K562 (cell line): ENCODE data around the gene BCL7C. TPM values are rescaled to one million over a fixed set of nuclear protein-coding genes. Genes with fewer than 3 reads are reported as not detected.

ENCODE experiments used
- ARID1B ChIP-seq: fragments of 450-650 bp; IDR thresholded peaks from 2 replicates; pipeline ENCODE4 v1.6.1; 2016; ENCODE audit warnings: antibody characterized with exemption, mild to moderate bottlenecking, inconsistent platforms
- DDX20 ChIP-seq: fragments of 450-650 bp; IDR thresholded peaks from 2 replicates; pipeline ENCODE4 v1.6.1; 2016; ENCODE audit warnings: missing genetic modification characterization, low read depth, mild to moderate bottlenecking, missing compliant biosample characterization, moderate library complexity
- GABPB2 ChIP-seq: fragments of 250-450 bp; sonication (Bioruptor Pico); conservative IDR thresholded peaks from 2 replicates; pipeline ENCODE4 v1.5.1; 2021; ENCODE audit warnings: mild to moderate bottlenecking
- GATA2 ChIP-seq: sonication (generic); formaldehyde crosslinking; IDR thresholded peaks from 2 replicates; pipeline ENCODE4 v1.4.0; 2020; ENCODE audit warnings: mild to moderate bottlenecking, missing genetic modification reagents
- HNRNPL ChIP-seq: fragments of 200-400 bp; formaldehyde crosslinking; IDR thresholded peaks from 2 replicates; pipeline ENCODE4 v1.6.1; 2017; ENCODE audit warnings: low read depth, mild to moderate bottlenecking, low read length
- MAFK ChIP-seq: IDR thresholded peaks from 2 replicates; pipeline ENCODE4 v1.6.1; 2011; ENCODE audit warnings: low read length, improper control_type of control experiment
- NRF1 ChIP-seq, 2 experiments: fragments of 450-650 bp; IDR thresholded peaks in 1 of 2; conservative IDR thresholded peaks in 1 of 2; 2 replicates each; pipeline ENCODE4 v1.6.1; 2014; ENCODE audit warnings: mild to moderate bottlenecking in 2 of 2
- RBBP5 ChIP-seq: fragments of 200-600 bp; sonication (generic); IDR thresholded peaks from 2 replicates; pipeline ENCODE4 v1.6.1; 2012; ENCODE audit warnings: borderline replicate concordance, mild to moderate bottlenecking, low read length, control low read depth, inconsistent platforms; ENCODE audit not compliant: insufficient read depth, poor library complexity, severe bottlenecking
- SOX6 ChIP-seq: fragments of 450-650 bp; IDR thresholded peaks from 2 replicates; pipeline ENCODE4 v1.6.1; 2014; ENCODE audit warnings: mild to moderate bottlenecking
- SREBF1 ChIP-seq: fragments of 150-350 bp; IDR thresholded peaks from 2 replicates; pipeline ENCODE4 v1.6.1; 2014; ENCODE audit warnings: antibody characterized with exemption, low read depth, low read length, borderline replicate concordance
- TFAP4 ChIP-seq: sonication (generic); formaldehyde crosslinking; IDR thresholded peaks from 2 replicates; pipeline ENCODE4 v1.8.0; 2022; ENCODE audit warnings: missing genetic modification reagents, mild to moderate bottlenecking, moderate library complexity, borderline replicate concordance
- TOE1 ChIP-seq, 2 experiments: fragments of 450-650 bp in 1 of 2; sonication (generic) in 1 of 2; formaldehyde crosslinking in 1 of 2; IDR thresholded peaks; 2 replicates each; pipeline versions ENCODE4 v1.7.1 to v1.8.0; 2016 to 2022; ENCODE audit warnings: borderline replicate concordance in 2 of 2, mild to moderate bottlenecking in 2 of 2, antibody characterized with exemption in 1 of 2, inconsistent platforms in 1 of 2, low read depth in 1 of 2, missing genetic modification reagents in 1 of 2, moderate library complexity in 1 of 2
- TSC22D4 ChIP-seq: fragments of 450-650 bp; IDR thresholded peaks from 2 replicates; pipeline ENCODE4 v1.6.1; 2016; ENCODE audit warnings: missing genetic modification characterization, missing biosample characterization, control low read depth
- ZNF121 ChIP-seq: sonication (generic); formaldehyde crosslinking; conservative IDR thresholded peaks from 2 replicates; pipeline ENCODE4 v1.8.0; 2022; ENCODE audit warnings: missing genetic modification reagents
- polyA plus RNA-seq, 8 experiments: library from polyadenylated mRNA; depleted of rRNA in 4 of 8; stranded (reverse) in 5 of 8; unstranded in 3 of 8; fragments of >200 nt; fragmentation: Nextera tagmentation in 2 of 8; fragmentation: Illumina TruSeq in 1 of 8; extraction: Ambion mirVana in 2 of 8; extraction: Trizol in 1 of 8; gene quantifications; 2 replicates each; pipeline versions ENCODE4 v1.2.1 to v1.2.3, GENCODE V29; 2011 to 2014; ENCODE audit warnings: inconsistent platforms in 1 of 8, missing spikeins in 1 of 8
- total RNA-seq, 7 experiments: library from RNA; depleted of rRNA in 6 of 7; stranded (reverse); fragments of >200 nt in 6 of 7; fragmentation: Illumina TruSeq in 2 of 7; extraction: Trizol in 2 of 7; gene quantifications; 2 replicates each; pipeline versions ENCODE4 v1.2.1 to v1.2.3, GENCODE V29; 2011 to 2021; ENCODE audit warnings: low replicate concordance in 1 of 7
- TF ChIP-seq, protein P1 (sequence below), 2 experiments: IDR thresholded peaks; 2 replicates each; pipeline ENCODE4 v1.6.1; 2011; ENCODE audit warnings: borderline replicate concordance in 1 of 2, control low read depth in 1 of 2, low read depth in 1 of 2, low read length in 1 of 2, mild to moderate bottlenecking in 1 of 2, mixed read lengths in 1 of 2, moderate library complexity in 1 of 2; ENCODE audit not compliant: insufficient read depth in 1 of 2, insufficient read length in 1 of 2, poor library complexity in 1 of 2, severe bottlenecking in 1 of 2; ENCODE audit errors: extremely low read depth in 1 of 2
- TF ChIP-seq, protein P2 (sequence below), 3 experiments: fragments of 200-800 bp in 1 of 3; fragments of 250-450 bp in 1 of 3; fragments of 450-650 bp in 1 of 3; sonication (Bioruptor Pico) in 1 of 3; sonication (Bioruptor generic) in 1 of 3; formaldehyde crosslinking in 1 of 3; IDR thresholded peaks; 2 replicates each; pipeline versions ENCODE4 v1.6.1 to v1.8.0; 2016 to 2022; ENCODE audit warnings: mild to moderate bottlenecking in 2 of 3, missing genetic modification characterization in 2 of 3, missing compliant biosample characterization in 1 of 3, moderate library complexity in 1 of 3
- TF ChIP-seq, protein P3 (sequence below): sonication (generic); formaldehyde crosslinking; IDR thresholded peaks from 2 replicates; pipeline ENCODE4 v1.8.0; 2022; ENCODE audit warnings: missing genetic modification reagents, mild to moderate bottlenecking, borderline replicate concordance

Gene BCL7C
- total and polyA plus RNA-seq, 9 of the 15 experiments (the other 6 are each of a cell fraction or from before 2014, with no cell fraction given): 1.7 to 85.8 (median 19.6) TPM

GRCh38 chr16:30941600-30942425 is 47.9 kb upstream of the BCL7C start (continued):
- TF ChIP-seq, protein P1, sequence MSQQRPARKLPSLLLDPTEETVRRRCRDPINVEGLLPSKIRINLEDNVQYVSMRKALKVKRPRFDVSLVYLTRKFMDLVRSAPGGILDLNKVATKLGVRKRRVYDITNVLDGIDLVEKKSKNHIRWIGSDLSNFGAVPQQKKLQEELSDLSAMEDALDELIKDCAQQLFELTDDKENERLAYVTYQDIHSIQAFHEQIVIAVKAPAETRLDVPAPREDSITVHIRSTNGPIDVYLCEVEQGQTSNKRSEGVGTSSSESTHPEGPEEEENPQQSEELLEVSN (IDR thresholded peaks at IDR 0.05; ENCODE audit: borderline replicate concordance in 1 of 2, extremely low read depth in 1 of 2, insufficient read depth in 1 of 2, insufficient read length in 1 of 2, low read depth in 1 of 2, low read length in 1 of 2, poor library complexity in 1 of 2, severe bottlenecking in 1 of 2): peak in 1 of 2 experiments; percentile 49
- TF ChIP-seq GATA2 (CRISPR knock-in tag) (no peak), ARID1B (no peak), DDX20 (tag) (no peak), GABPB2 (CRISPR knock-in tag) (no peak), HNRNPL (no peak), NRF1 (conservative IDR thresholded peaks at IDR 0.05 in 1 of 2, IDR thresholded peaks at IDR 0.05 in 1 of 2) (peak; percentile 86 to 89), RBBP5 (no peak), SREBF1 (0 out of 2 replicates have a peak, but pooled peaks have one; percentile 57), SOX6 (no peak), TSC22D4 (tag) (no peak), TFAP4 (CRISPR knock-in tag) (peak; percentile 85), MAFK (peak; percentile 21; the same call in 1 of the 2 replicates), TOE1 (IDR thresholded peaks at IDR 0.05; ENCODE audit: borderline replicate concordance) (peak; percentile 43; the same call in 1 of the 2 replicates), TOE1 (CRISPR knock-in tag; IDR thresholded peaks at IDR 0.05; ENCODE audit: borderline replicate concordance, low read depth) (no peak), ZNF121 (no peak)
- TF ChIP-seq, protein P2, sequence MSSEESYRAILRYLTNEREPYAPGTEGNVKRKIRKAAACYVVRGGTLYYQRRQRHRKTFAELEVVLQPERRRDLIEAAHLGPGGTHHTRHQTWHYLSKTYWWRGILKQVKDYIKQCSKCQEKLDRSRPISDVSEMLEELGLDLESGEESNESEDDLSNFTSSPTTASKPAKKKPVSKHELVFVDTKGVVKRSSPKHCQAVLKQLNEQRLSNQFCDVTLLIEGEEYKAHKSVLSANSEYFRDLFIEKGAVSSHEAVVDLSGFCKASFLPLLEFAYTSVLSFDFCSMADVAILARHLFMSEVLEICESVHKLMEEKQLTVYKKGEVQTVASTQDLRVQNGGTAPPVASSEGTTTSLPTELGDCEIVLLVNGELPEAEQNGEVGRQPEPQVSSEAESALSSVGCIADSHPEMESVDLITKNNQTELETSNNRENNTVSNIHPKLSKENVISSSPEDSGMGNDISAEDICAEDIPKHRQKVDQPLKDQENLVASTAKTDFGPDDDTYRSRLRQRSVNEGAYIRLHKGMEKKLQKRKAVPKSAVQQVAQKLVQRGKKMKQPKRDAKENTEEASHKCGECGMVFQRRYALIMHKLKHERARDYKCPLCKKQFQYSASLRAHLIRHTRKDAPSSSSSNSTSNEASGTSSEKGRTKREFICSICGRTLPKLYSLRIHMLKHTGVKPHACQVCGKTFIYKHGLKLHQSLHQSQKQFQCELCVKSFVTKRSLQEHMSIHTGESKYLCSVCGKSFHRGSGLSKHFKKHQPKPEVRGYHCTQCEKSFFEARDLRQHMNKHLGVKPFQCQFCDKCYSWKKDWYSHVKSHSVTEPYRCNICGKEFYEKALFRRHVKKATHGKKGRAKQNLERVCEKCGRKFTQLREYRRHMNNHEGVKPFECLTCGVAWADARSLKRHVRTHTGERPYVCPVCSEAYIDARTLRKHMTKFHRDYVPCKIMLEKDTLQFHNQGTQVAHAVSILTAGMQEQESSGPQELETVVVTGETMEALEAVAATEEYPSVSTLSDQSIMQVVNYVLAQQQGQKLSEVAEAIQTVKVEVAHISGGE (CRISPR knock-in tag; IDR thresholded peaks at IDR 0.05): no peak
- TF ChIP-seq, protein P3, sequence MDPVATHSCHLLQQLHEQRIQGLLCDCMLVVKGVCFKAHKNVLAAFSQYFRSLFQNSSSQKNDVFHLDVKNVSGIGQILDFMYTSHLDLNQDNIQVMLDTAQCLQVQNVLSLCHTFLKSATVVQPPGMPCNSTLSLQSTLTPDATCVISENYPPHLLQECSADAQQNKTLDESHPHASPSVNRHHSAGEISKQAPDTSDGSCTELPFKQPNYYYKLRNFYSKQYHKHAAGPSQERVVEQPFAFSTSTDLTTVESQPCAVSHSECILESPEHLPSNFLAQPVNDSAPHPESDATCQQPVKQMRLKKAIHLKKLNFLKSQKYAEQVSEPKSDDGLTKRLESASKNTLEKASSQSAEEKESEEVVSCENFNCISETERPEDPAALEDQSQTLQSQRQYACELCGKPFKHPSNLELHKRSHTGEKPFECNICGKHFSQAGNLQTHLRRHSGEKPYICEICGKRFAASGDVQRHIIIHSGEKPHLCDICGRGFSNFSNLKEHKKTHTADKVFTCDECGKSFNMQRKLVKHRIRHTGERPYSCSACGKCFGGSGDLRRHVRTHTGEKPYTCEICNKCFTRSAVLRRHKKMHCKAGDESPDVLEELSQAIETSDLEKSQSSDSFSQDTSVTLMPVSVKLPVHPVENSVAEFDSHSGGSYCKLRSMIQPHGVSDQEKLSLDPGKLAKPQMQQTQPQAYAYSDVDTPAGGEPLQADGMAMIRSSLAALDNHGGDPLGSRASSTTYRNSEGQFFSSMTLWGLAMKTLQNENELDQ: no peak
